GM18907 (cell line): ENCODE data around the gene SOX11.

Source experiments
- ATAC-seq: cut with Tn5 transposase; IDR thresholded peaks from one replicate; pipeline ENCODE4 v1.9.1; 2021; ENCODE audit warnings: mild to moderate bottlenecking, moderate library complexity; ENCODE audit not compliant: unreplicated experiment

SOX11 gene

DNA sequence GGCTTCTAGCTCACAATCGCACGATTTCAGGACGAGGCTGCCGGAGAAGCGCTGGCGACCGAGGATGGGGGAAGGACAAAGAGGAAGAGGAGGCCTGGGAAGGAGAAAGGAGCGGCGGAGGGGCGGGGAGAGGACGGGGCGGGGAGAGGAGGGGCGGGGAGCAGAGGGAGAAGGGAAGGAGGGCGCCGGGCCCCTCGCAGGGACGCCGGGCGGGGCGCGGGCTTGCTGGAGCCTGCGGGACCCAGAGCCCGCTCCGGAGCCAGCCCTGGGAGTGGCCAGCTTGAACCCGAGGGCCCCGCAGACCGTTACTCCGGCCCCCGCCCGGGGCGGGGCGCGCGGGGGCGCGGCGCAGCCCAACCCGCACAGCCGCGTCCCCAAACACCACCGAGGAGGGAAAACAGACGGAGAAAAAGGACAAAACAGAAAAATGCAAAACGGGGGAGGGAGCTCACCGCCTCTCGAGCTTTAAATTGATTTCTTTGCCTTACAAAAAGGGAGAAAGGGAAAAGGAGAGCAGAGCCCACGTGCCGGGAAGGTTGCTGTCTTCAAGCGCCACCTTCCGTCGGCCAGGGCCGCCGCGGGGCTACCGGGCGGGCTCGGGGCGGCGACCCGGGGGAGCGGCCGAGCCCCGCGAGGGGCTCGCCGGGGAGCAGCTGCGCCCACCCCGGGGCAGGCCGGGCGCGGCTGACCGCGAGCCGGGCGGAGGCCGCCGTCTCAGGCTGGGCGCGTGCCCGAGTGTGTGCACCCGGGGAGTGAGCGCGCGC, 781 bp upstream of the SOX11 start:
- no peak for ATAC-seq

DNA sequence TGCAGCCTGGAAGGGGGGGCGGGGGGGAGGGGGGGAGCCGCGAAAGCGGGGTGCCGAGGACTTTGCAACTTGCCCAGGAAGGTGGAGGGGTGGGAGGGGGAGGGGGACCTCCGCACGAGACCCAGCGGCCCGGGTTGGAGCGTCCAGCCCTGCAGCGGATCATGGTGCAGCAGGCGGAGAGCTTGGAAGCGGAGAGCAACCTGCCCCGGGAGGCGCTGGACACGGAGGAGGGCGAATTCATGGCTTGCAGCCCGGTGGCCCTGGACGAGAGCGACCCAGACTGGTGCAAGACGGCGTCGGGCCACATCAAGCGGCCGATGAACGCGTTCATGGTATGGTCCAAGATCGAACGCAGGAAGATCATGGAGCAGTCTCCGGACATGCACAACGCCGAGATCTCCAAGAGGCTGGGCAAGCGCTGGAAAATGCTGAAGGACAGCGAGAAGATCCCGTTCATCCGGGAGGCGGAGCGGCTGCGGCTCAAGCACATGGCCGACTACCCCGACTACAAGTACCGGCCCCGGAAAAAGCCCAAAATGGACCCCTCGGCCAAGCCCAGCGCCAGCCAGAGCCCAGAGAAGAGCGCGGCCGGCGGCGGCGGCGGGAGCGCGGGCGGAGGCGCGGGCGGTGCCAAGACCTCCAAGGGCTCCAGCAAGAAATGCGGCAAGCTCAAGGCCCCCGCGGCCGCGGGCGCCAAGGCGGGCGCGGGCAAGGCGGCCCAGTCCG, 540 bp downstream of the SOX11 start:
- no peak for ATAC-seq

DNA sequence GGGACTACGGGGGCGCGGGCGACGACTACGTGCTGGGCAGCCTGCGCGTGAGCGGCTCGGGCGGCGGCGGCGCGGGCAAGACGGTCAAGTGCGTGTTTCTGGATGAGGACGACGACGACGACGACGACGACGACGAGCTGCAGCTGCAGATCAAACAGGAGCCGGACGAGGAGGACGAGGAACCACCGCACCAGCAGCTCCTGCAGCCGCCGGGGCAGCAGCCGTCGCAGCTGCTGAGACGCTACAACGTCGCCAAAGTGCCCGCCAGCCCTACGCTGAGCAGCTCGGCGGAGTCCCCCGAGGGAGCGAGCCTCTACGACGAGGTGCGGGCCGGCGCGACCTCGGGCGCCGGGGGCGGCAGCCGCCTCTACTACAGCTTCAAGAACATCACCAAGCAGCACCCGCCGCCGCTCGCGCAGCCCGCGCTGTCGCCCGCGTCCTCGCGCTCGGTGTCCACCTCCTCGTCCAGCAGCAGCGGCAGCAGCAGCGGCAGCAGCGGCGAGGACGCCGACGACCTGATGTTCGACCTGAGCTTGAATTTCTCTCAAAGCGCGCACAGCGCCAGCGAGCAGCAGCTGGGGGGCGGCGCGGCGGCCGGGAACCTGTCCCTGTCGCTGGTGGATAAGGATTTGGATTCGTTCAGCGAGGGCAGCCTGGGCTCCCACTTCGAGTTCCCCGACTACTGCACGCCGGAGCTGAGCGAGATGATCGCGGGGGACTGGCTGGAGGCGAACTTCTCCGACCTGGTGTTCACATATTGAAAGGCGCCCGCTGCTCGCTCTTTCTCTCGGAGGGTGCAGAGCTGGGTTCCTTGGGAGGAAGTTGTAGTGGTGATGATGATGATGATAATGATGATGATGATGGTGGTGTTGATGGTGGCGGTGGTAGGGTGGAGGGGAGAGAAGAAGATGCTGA, 1.4 kb downstream of the SOX11 start:
- no peak for ATAC-seq

DNA sequence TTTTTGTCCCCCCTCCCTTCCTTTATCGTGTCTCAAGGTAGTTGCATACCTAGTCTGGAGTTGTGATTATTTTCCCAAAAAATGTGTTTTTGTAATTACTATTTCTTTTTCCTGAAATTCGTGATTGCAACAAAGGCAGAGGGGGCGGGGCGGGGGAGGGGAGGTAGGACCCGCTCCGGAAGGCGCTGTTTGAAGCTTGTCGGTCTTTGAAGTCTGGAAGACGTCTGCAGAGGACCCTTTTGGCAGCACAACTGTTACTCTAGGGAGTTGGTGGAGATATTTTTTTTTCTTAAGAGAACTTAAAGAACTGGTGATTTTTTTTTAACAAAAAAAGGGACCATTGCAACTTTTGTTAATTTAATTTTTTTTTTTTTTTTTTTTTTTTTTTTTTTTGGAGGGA, 2.1 kb downstream of the SOX11 start:
- no peak for ATAC-seq

DNA sequence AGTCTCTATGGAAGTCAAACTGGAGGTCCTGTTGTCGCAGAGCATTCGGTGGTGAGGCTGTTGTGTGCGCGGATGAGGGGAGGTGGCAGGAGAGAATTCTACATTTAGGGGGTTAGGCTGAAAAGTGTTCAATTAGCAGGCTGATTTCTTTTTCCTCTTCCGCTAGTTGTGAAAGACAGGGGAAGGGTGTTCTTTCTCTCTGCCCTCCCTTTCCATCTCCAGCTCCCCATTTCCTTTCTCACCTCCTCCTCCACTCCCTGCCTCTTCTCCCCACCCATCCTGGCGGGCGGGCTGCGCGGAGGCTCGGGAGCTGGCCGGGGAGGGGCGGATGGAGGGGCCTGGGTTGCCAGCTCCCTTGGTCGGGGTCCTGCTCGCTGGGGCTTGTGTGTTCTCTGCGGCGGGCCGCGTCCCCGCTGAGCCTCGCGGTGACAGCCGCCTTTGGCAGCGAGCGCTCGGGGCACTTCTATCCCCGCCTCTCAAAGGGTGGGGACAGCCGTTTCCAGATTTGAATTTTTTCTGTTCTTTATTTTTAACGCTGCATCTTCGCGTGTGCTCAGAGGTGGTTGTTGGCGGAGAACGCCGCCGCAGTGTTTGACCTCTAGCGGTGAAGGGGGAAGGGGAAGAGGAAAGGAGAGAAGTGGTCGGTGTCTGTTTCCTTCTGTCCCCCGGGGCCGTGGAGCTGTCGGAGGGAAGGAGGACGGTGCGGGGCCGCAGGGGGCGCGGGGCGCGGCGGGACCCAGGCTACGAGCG, 3.6 kb downstream of the SOX11 start:
- ATAC-seq, result no peak

DNA sequence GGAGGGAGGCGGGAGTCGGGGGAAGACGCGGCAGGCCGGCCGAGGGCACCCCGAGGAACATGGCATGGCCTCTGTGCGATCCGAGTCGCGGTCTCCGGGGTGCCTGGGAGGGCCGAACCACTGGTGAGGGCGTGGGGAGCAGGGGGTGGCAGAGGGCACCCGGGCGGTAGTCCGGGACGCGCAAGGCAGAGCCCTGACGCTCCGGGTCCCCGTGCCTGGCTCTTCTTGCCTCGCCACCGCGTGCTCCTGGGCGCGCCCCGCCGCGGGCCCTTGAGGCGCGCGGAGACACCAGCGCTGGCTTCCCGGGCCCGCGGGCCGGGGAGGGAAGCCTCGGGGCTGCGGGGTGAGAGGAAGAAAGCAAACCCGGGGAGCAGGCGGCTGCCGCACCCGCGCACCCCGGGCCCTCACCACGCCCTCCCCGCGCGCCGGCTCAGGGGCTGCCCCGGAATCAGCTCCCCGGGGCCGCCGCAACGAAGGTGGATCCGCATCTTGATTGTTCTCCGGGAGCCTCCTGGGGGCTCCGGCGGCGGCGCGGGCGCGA, 4.3 kb downstream of the SOX11 start:
- no peak for ATAC-seq

DNA sequence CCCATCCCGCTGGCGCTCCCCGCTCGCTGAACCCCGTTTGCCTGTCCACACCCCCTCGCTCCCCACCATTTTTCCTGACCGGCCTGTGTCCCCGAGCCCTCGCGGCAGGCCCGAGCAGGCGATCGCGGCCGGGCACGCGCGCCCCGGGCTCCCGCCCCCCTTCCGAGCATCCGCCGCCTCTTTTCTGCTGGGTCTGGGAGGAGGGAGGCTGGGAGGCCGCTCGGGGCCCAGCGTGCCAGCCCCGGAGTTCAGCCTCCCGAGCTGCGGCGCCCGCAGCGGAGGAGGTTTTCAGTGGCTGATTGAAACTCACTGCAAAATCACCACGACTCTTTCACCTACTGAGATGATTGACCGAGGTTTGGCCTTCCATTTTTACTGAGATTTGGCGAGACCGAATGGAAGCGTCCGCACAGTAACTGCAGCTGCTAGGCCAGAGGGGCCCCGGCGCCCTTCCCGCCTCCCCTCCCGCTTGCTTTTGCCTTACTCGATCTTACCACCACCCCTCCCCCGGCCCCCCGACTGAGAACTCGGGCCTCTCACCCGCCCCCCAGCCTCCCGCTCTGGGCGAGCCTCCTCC, 4.8 kb downstream of the SOX11 start:
- no peak for ATAC-seq

DNA sequence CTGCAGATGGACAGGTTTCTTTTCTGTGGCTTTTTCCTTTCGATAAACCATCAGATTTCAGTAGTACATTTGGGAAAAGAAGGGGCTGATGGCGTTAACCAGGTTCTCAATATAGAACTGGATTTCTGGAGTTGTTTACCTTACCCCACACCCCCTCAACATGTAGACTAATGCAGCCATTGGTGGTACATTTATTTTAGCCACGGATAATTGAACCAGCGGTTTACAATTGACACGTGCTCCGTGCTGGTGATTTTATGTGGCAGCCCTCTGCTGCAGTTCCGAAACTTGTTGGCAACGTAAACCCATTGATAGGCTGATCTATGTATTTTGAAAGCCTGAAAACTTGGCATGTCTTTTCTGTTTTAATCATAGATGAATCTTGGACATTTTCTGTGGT, 5.4 kb downstream of the SOX11 start:
- no peak for ATAC-seq

DNA sequence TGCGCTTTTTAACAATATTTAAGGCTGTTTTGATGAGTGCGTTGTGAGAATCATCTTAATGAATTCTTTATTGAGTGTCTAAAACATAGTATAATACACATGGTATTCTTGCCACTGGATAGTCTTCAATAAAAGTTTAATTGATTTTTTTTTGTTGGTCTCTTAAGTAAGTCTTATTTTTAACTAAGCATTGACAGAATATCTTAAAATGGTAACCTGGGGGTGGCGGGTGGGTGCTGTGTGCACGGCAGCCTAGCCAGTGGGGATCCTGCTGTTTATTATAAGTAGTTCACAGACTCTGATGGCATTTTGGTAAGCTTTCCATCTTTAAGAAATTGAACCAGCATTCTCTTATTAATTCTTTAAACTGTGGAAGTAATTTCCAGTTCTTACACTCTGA, 6.0 kb downstream of the SOX11 start:
- no peak for ATAC-seq

DNA sequence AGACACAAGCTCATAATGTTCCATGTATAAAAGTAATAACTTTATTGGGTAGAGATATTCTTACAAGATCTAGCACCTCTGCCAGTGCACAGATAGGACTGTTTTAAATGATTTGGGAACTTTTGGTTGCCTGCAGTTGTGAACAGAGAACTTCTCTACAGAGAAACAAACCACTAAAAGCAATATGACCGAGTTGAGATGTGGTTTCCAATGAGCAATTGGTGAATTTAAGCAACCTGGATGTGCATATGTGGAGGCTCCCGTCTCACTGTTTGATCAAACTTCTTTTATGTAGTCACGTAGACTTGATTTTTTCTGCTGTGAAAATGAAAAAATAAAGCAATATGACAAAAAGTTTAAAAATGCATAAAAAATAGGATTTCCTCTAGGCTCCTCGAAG, 7.8 kb downstream of the SOX11 start:
- ATAC-seq, result no peak

DNA sequence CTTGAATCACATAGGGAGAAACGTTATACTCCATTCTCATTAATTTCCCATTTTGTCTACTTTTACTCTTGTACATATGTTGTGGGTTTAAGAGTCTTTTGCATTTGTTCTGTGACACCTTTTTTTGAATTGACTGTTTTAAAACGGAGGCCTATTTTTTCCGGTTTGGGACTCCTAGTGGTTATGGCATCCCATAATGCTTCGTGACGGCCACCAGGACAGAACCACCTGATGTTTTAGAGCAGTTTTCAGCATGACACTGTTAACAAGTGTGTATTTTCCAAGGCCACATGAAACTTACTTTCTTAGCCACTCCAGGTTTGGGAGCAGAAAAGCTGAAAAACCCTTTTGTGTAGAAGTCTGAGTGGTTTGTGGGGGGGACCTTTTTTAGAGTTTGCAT, 8.4 kb downstream of the SOX11 start:
- ATAC-seq, result no peak

DNA sequence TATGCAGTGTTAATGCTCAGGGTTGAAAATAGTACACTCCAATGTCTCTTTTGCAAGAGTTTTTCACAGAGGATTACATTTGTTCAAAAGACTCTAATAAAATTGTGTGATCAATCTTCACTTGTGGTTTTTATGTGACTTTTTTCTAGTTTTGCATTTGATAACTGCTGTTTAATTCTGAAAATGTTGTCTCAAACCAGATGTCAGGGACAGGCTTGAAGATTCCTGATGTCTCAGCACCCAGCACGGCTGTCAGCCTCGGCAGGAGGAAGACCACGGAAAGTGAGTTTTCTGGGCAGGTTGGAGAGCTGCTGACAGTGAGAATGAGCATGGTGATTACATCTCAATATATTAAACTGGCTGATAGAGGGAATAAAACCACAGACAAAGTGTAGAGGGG, 9.1 kb downstream of the SOX11 start:
- no peak for ATAC-seq

DNA sequence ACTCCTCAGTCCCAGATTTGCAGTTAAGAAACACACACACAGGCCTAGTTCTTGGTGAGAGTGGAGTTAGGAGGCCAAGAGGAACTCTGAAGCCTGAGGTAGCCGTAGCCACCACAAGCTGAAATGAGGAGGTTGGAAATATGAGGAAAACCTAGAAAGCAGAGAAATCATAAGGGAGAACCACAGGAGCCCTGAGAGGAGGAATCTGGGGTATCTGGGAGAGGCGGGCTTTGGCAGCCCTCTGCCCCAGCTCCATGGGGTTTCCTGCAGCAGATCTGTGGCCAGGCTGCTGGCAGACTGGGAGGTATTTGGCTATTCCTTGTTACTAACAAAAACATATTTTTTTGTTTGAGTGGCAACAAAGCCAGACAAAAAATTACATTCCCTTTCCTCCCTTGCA, 11.0 kb downstream of the SOX11 start:
- no peak for ATAC-seq

DNA sequence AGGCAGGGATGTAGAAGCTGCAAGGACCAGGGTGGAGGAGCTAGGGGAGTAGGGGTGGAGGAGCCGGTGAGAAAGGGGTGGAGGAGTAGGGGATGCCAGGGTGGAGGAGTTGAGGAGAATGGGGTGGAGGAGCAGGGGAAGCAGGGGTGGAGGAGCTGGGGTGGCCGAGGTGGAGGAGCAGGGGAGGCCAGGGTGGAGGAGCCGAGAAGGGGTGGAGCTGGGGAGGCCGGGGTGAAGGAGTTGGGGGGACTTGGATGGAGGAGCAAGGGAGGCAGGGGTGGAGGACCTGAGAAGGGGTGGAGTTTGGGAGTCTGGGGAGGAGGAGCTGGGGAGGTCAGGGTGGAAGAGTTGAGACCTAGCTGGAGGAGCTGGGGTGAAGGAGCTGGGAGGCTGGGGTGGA, 13.3 kb downstream of the SOX11 start:
- ATAC-seq, result no peak

DNA sequence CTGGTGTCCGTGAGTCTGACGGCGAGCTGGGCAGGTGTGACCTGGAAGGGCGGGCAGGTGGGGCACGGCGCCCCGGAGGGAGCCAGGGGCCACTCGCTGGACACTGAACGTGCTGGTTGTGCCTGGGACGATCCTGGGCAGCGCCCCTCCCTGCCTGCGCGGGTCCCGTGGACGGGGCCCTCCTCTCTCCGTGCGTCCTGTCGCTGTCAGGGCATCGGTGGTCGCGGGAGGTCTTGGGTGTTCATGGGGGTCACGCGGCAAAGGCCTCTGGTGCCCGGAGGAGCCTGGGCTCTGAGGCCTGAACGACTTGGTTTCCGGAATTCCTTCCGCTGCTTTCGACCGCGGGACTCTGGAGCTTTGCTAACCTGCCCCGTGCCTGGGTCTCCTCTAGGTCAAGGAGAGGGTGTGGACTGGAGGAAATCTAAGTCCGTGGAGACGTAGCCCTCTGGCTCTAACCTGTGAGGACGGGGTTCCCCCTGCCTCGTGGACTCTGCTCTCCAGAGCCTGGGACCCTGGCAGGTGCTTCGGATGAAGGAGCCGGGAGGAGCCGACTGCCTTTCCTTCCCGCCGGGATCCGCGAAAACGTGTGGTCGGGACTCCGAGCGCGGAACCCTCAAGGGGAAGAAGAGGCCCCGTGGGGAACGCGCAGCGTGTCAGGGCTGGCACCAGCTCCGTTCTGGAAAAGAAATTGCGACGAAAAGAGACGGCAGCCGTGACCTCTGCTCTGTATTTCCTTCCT, 14.7 kb downstream of the SOX11 start:
- no peak for ATAC-seq

DNA sequence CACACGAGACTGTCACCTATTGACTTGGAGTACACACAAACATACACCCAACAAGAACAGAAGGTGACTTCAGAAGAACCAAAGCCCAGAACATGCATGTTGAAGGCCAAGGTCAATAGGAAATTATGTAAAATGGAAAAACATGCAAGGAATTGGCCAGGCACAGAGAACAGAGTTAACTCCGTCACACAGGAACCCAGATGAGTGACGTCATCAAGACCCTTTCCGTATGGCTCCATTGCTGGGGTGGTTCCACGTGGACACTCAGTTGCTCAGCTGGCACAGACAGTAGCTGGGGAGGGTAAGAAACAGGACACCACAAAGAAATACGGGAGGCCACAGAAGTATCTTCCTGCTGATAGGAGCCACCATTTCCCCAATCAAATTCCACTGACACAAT, 18.4 kb downstream of the SOX11 start:
- ATAC-seq, result no peak

DNA sequence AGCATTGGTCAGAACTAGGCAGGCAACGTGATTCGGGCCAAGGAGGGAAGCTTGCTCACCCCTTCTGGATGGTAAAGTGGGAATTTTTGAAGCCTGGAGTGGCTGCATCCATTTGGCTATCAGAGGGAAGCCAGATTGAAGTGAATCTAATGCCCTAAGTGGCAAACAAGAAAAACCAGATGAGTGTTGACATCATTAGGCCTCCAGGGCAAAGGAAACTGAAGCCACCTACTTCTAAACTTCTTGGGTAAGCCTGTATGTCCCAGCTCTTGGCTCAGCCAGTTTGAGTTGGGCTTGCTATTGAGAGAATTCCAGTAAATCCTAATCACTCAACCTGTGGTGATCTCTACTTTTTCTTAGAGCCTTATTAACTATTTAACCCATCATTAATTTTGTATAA, 20.9 kb downstream of the SOX11 start:
- ATAC-seq, result no peak

DNA sequence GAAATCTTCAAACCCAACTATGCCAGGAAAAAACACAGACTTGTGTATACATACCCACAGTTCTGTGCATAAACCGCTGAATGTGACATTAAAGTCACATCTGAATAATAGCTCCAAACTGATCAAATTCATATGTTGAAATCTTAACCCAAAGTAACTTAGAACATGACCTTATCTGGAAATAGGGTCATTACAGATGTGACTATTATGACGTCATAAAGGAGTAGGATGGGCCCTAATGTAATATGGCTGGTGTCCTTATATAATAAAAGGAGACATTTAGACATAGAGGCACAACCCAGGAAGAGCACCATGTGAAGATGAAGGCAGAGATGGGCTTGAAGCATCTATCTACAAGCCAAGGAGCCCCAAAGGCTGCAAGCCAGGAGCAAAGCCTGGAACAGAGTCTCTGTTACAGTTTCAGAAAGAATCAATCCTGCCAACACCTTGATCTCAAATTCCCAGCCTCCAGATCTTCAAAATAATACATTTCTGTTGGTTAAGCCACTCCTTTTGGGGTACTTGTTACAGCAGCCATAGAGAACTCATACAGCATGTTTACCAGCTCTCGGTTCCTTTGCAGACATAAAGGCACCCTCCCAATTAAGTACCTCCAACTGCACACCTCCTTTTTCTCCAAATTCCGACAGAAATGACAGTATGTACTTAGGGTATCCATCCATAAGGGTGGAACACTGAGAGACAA, 27.6 kb downstream of the SOX11 start:
- no peak for ATAC-seq

DNA sequence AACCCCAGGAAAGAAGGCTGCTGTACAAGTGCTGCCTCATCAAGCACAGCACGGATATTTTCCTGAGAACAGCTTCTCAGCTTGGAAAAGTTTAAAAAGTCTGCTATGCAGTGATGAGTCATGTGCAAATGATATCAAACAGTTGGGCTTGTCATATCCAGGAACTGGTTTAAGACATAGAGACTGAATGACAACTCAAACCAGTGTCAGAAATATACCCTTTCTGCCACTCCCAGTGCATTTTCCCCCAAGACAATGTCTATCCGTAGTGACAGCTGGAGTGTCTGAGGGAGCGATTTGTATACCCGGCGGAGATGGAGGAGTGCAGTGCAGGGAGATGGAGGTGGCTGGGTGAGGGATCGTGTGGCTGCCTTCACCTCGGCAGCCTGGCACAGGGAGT, 28.2 kb downstream of the SOX11 start:
- no peak for ATAC-seq
